HG03469 (cell line): ENCODE data around the gene TBL2.
A peak's percentile ranks its signal among the peaks of the same experiment; 100 is the strongest.
"Not testable (repeated sequence)": the region's sequence is repeated elsewhere in the genome, so short reads cannot be mapped to it uniquely, and the experiment has no call there.

Experiments used
- ATAC-seq: cut with Tn5 transposase; IDR thresholded peaks from one replicate; pipeline ENCODE4 v1.9.1; 2021; ENCODE audit warnings: mild to moderate bottlenecking, moderate library complexity, moderate number of reproducible peaks; ENCODE audit not compliant: unreplicated experiment

Gene TBL2

DNA sequence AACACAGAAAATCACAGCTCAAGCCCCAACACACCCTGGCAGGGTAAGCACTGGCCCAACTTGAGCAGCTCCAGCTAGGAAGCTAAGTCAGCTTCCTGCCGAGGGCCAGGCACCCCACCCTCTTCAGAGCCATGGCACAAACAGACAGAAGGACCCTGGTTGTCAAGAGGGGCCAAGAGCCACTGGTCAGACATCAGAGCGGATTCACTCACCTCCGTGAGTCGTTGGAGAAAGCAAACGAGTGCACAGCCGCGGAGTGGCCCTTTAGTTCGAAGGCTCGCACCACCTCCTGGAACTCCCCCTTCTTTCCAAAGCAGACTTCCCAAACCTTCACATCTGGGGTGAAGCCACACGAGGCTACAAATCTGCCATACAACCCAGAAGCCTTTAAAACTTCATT lies 7.4 kb downstream of the TBL2 start:
- ATAC-seq: no peak

DNA sequence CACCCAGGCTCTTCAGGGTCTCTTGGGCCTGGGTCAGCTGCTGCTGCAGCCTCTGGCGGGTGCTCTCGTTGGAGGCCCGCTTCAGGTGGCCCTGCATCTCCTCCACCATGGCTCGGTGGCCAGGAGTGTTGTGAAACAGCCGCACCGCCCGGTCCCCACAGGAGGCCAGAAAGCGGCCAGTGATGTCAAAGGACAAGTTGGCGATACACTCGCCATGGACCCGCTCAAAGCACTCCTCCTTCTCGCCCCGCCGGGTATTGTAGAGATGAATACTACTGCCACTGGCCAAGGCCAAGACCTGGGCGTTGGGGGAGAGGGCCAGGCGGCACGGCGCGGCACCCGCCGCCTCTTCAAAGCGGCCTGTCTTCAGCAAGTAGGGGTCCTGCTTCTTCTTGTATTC lies 7.9 kb downstream of the TBL2 start:
- ATAC-seq: no peak

DNA sequence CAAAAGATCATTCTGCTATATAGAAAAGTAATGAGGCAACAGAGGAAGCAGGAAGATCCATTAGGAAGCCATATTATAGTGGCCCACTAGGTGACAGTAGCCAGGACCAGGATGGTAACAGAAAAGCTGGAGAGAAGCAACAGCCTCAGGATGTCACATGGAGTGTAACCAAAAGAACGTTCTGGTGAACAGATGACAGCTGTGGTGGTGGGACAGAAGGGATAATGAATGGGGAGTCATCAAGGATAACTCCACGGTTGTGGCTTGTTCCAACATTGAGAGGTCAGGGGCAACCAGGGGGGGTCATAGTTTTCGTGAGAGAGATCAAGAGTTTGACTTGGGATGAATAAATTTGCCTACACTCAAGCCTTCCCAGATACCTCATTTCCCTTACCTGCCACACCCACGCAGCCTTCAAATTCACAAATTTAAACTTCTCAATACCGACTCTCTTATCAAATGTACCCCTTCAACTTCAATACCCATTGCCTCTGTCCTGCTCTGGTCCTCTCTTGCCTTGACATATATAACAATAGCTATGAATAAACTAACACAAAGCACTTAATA lies 9.3 kb downstream of the TBL2 start:
- no peak for ATAC-seq

DNA sequence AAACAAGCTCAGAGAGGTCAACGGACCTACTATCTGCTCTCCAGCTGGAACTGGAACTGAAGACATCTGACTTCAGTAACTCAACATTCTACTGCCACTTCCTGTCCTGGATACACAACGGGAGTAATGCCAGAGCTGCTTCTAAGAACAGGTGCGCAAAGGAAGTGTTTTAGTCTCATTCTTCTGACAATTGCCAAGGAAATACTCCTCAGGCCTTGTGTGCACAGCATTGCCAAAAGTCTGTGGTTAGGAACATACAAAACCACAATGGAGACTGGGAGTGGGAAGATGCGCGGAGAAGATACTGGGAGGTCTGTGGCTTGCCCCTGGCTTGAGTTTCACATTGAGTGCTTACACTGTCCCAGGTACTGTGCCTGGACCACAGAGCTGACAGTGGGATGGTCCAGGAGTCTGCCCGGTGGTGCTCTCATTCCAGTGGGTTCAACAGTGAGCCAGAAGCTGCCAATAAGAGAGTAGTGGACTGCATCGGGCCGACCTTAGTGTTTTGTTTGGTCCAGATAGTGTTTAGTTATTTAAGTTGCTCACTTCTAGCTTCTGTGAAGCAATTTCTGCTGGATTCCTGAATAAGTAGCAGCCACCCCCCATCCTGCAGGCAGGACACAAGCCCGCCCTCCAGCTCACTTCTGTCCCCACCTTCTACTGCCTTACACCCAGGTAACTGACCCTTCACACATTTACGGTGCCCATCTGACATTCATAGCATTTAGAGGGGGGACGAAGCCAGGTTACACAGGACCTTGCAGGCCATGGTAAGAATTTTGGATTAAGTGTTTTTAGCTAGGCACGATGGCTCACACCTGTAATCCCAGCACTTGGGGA lies 10.3 kb downstream of the TBL2 start:
- no peak for ATAC-seq

DNA sequence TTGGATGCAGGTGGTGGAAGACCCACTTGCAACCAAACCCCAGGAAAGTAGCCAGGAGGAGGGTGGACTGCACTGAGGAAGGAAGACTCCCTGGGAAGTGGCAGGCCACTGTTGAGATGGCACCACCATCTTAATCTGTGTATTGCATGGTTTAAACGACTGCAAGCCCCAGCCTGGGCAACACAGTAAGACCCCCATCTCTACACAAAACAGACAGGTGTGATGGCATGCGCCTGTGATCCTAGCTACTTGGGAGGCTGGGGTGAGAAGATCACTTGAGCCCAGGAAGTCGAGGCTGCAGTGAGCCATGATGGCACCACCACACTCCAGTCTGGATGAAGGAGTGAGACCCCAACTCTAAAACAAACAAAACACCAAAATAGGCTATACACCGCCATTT lies 11.2 kb downstream of the TBL2 start:
- no peak for ATAC-seq

DNA sequence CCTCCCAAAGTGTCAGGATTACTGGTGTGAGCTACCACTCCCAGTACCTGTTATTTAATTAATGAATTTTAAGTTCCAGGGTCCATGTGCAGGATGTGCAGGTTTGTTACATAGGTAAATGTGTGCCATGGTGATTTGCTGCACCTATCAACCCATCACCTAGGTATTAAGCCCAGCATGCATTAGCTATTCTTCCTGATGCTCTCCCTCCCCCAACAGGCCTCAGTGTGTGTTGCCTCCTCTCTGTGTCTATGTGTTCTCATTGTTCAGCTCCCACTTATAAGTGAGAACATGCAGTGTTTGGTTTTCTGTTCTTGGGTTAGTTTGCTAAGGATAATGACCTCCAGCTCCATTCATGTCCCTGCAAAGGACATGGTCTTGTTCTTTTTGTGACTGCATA lies 11.9 kb downstream of the TBL2 start:
- not testable (repeated sequence) for ATAC-seq

DNA sequence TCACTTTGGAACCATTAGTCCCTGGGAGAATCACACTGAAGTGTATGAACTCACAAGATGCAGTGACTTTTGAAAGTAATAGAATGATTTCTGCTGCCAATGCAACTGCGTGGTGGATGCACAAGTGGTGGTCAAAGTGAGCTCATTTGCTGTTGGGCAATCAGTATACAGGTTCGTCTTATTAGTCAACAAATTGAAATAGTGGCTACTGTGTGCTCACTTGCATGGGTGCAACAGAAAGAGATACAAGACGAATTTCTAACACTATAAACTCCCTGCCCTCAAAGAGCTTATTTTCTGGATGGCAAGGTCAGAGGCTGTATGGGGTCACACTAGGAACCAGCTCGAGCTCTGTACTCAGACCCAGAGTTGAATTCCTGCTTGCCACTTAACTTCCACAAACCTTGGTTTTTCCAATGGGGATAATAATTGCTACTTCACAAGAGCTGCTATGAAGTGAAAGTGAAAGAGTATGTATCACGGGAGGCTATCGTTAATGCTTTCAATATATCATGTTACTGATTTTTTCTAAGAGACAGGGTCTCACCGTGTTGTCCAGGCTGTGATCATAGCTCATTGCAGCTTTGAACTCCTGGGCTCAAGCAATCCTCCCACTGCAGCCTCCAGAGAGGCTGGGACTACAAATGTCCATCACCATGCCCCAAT lies 12.6 kb downstream of the TBL2 start:
- ATAC-seq: no peak

DNA sequence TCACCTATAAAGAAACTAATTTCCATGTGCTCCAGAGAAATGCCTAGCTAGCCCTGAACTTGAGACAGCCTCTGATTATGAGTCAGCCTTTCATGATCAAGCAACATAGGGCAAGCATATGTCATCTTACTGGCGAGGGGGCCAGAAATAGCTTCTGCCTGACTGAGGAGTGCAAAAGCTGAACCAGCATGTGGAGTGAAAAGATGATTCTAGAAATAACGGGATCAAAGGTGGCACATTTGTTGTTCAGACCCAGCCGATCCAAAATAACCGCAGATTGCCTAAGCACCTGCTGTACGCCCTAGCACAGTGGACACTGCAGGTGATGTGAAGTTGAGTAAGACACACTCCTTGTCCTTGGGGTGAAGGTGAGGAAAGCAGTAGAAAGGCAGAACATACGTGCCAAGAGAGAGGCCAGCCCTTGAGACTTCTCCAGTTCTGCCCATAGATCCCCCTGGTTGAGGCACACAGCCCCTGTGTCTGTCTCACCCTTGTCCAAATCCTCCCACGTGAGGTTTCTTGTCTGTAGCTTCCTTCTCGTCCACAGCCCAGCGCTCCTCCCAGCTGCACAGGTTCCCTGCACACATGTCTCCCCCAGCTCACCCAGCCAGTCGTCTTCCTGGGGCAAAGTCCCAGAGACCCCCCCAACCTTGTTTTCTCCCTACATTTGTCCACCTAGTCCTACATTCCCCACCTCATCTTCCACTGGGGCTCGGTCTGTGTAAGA lies 18.1 kb downstream of the TBL2 start:
- ATAC-seq: no peak

DNA sequence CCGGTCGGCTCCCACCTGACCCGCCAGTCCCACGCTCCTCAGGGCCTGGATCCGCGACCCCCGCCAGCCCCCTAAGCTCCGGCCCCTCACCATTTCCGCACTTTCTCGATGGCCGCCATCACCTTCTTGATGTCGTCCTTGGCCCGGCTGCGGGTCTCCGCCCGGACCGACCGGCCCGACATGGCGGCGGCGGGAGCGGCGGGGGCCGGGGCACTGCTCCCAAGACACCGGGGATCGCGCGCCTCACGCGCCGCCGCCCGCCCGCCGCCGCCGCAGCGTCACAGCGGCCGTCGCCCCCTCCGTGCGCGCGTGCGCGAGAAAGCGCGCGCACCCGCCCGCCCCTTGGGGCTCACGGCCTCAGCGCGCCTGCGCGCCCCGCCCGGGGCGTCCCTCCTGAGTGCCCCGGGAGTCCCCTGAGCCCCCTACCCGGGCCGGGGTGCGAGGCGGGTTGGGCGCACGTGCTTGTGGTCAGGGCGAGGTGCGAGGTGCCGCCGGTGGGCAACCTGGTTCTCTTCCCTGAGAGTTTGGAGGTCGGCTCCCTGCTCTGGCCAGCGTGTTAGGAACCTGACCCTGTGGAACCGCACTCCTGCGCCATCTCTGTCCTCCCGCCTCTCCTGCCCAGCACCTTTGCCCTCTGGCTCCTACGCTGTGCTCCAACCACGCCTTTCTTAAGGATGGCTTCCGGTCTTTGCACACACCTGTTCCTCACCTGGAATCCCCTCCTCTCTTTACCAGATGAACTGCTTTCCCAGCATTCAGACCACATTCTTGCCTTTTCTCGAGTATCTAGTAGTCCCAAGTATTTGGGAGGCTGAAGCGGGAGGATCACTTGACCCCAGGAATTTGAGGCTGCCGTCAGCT lies 20.8 kb downstream of the TBL2 start, which contains the start of gene BCL7B:
Gene BCL7B (minus strand): TSS at position 294 of the 861 bp plus-strand sequence. CDS start 112 bp downstream, at position 182.
- peak; percentile 28 for ATAC-seq

DNA sequence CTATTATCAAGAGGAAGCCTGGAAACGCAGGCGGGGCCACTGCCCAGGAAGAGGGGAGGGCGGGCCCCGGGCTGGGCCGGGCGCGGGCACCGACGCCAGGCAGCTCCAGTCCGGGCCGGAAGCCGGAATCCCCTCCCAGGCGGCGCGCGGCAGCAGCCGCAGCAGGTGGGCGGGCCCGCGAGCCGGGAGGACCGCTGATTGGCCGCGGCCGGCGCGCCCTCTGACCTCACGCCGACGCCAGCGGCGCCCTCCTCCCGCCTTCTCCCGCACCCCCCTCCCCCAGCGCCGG lies 21.3 kb downstream of the TBL2 start:
- ATAC-seq: peak; percentile 80

DNA sequence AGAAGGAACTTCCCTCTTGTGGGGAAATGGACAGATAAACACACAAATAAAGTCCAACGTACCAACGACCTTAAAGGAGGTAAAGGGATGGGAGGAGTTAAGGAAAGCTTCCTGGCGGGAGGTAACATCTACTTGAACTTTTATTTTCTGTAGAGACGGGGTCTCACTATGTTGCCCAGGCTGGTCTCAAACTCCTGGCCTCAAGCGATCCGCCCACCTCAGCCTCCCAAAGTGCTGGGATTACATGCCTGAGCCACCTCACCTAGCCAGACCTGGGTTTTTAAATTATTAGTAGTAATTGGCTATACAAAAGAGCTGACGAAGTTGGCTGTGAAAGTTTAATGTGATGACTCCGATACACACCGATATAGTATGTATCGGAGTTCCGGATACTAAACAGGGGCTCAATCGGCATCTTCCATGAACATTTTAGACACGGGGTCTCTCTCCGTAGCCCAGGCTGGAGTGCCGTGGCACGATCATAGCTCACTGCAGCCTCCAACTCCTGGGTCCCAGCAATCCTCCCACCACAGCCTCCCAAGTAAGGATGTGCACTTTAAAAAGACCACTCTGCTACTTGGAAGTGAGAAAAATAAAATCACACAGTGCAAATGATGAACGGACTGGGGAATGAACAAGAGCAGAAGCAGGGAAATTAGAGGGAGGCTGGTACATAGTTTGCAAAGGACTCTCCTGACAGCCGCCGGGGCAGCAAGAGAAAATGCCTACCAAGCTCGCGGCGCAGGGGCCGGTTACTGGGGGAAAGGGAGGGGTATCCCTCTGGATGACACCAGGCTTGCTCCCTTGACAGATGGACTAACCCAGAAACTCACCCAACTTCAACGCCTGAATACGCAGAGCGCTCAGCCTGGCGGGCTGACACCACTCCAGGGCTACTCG lies 21.9 kb downstream of the TBL2 start:
- ATAC-seq: no peak

DNA sequence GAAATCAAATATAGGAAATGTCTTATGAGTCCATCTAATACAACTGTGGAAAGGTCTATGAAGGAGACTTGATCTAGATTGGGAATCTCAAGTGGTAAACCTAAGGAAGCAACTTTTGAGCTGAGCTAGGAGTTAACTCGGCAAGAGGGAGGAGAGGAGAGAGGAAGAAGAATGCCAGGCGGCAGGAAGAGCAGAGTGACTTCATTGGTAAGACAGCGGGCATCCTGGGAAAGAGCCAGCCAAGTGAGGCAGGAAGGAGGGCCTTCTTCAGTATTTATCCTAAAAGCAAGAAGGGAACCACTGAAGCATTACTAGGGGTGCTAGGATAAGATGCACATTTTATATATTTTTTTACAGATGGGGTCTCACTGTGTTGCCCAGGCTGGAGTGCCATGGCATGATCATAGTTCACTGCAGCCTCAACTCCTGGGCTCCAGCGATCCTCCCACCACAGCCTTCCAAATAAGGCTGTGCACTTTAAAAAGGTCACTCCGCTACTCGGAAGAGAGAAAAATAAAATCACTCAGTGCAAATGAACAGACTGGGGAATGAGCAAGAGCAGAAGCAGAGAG lies 22.9 kb downstream of the TBL2 start:
- ATAC-seq: no peak

DNA sequence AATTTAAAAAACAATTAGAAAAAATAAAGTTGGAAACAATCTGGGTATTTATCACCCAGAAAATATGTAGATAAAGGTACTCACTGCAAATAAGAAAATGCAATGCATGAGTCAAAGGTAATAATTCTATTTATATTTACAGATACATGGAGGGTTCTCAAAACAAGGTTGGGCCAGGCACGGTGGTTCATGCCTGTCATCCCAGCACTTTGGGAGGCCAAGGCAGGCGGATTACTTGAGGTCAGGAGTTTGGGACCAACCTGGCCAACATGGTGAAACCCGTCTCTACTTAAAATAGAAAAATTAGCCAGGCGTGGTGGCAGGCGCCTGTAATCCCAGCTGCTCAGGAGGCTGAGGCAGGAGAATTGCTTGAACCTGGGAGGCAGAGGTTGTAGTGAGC lies 28.3 kb downstream of the TBL2 start:
- not testable (repeated sequence) for ATAC-seq

DNA sequence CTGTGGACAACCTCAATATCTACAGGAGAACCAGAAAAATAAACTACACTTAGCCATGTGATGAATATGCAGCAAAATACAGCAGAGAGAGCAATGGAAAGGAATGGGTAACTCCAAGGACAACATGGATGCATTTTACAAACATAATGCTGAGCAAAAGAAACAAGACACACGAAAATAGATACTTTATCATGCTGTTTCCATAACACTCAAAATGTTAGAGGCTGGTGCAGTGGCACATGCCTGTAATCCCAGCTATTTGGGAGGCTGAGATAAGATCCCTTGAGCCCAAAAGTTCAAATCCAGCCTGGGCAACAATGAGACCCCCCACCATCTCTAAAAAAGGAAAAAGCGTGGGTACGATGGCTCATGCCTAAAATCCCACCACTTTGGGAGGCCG lies 29.2 kb downstream of the TBL2 start:
- no peak for ATAC-seq

DNA sequence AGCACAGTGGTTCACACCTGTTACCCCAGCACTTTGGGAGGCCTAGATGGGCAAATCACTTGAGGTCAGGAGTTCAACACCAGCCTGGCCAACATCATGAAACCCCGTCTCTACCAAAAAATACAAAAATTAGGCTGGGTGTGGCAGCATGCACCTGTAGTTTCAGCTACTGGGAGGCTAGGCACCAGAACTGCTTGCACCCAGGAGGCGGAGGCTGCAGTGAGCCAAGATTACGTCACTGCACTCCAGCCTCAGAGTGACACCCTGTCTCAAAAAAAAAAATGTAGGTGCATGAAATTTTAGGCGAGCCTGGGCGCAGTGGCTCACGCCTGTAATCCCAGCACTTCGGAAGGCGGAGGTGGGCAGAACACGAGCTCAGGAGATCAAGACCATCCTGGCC lies 30.5 kb downstream of the TBL2 start:
- no peak for ATAC-seq

DNA sequence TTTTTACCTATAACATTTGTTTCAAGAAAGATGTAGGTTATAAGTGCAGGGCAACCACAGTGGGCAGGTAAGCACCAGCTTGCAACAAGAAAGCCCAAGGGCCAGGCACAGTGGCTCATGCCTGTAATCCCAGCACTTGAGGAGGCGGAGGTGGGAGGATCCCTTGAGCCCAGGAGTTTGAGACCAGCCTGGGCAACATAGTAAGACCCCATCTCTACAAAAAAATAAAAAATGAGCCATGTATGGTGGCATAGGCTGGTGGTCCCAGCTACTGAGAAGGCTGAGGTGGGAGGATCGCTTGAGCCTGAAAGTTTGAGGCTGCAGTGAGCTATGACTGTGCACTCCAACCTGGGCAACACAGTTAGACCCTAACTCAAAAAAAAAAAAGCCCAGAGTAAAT lies 33.7 kb downstream of the TBL2 start:
- no peak for ATAC-seq

DNA sequence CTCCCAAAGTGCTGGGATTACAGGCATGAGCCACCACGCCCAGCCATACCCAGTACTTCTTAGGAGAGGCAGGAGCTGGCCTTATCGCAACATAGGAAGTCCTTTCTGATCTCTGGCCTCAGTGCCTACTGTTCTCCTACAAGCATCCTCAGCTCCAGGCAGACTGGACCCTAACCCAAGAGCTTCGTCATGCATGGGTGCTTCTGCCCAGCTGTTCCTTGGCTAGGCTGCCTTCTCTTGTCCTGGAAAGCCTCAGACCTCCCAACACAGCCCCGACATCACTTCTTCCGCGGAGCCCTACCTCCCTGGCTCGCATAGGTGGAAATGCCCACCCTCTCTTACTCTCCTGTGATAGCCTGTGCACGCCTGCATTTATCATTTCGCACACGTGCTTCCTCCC lies 36.7 kb downstream of the TBL2 start:
- no peak for ATAC-seq

DNA sequence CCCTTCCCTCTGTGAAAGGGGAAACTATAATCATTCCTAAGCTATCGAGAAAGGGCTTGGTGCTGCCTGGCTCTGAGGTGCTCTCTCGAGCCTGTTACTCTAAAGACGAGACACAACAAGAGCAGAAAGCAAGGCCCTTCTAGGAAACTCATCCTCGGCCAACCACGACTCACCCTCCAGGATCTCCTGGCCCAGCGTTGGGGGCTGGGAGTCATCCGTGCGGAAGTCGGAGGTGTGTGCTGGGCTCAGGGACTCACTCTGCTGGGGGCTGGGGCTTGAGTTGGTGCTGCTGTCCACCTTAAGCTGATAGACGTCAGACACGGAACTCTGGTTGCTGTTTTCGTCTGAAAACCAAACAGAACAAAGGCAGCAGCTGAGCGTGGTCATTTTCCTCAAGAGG lies 38.7 kb downstream of the TBL2 start:
- ATAC-seq: no peak

DNA sequence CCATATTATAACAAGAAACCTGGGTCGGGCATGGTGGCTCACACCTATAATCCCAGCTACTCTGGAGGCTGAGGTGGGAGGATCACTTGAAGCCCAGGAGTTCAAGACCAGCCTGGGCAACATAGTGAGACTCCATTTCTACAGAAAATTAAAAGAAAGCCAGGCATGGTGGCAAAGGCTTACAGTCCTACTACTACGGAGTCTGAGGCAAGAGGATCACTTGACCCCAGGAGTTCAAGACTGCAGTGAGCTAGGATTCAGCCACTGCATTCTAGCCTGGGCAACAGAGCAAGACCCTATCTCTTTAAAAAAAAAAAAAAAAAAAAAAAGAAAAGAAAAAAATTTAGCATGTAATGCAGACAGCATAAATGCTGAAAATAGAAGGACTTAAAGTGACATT lies 39.9 kb downstream of the TBL2 start:
- ATAC-seq: not testable (repeated sequence)
